GM23338 (cell line): ENCODE measurements around the gene SORL1. TPM values are rescaled to one million over a fixed set of nuclear protein-coding genes. Genes with fewer than 3 reads are reported as not detected.

ENCODE experiments used
- ATAC-seq: fragments of 200-7000 bp; cut with Tn5 transposase; 3 replicates; pipeline ENCODE4 v1.9.1; 2020
- DNase-seq: peaks from one replicate; pipeline ENCODE4 v3.0.0-alpha.2; 2015; ENCODE audit warnings: low spot score
- H2AFZ ChIP-seq: fragments of 200-600 bp; sonication (generic); 2 replicates; pipeline ENCODE4 v1.8.0; 2016; ENCODE audit warnings: antibody characterized with exemption, mild to moderate bottlenecking, moderate library complexity
- H3F3A ChIP-seq: fragments of 200-600 bp; sonication (generic); replicated peaks from 2 replicates; pipeline ENCODE4 v1.8.0; 2017; ENCODE audit warnings: antibody characterized with exemption, mixed run types, low read depth
- H3K27ac ChIP-seq: fragments of 200-600 bp; sonication (generic); 2 replicates; pipeline ENCODE4 v1.6.1; 2016; ENCODE audit warnings: low read depth
- H3K27me3 ChIP-seq: fragments of 200-600 bp; sonication (generic); 2 replicates; pipeline ENCODE4 v1.8.0; 2016; ENCODE audit warnings: mild to moderate bottlenecking, mixed run types, moderate library complexity; ENCODE audit not compliant: insufficient read depth
- H3K36me3 ChIP-seq: fragments of 200-600 bp; sonication (generic); 2 replicates; pipeline ENCODE4 v1.8.0; 2016; ENCODE audit warnings: mild to moderate bottlenecking; ENCODE audit not compliant: insufficient read depth
- H3K4me1 ChIP-seq: fragments of 200-600 bp; sonication (generic); 2 replicates; pipeline ENCODE4 v1.8.0; 2016; ENCODE audit warnings: mild to moderate bottlenecking, moderate library complexity; ENCODE audit not compliant: insufficient read depth
- H3K4me2 ChIP-seq: fragments of 200-600 bp; sonication (generic); 2 replicates; pipeline ENCODE4 v1.7.1; 2017; ENCODE audit warnings: mixed run types
- H3K4me3 ChIP-seq: fragments of 200-600 bp; sonication (generic); 2 replicates; pipeline ENCODE4 v1.6.1; 2016; ENCODE audit warnings: mixed run types
- H3K79me2 ChIP-seq: fragments of 200-600 bp; sonication (generic); replicated peaks from 2 replicates; pipeline ENCODE4 v1.8.0; 2017; ENCODE audit warnings: mild to moderate bottlenecking; ENCODE audit not compliant: insufficient read depth
- H3K9me2 ChIP-seq: fragments of 200-600 bp; sonication (generic); 2 replicates; pipeline ENCODE4 v1.8.0; 2017; ENCODE audit not compliant: insufficient read depth
- H4K20me1 ChIP-seq: fragments of 200-600 bp; sonication (generic); replicated peaks from 2 replicates; pipeline ENCODE4 v1.8.0; 2017; ENCODE audit warnings: mild to moderate bottlenecking; ENCODE audit not compliant: insufficient read depth
- H3K27ac Mint-ChIP-seq: 2 replicates; pipeline ENCODE4 v1.8.0; 2020; ENCODE audit warnings: inconsistent platforms, mild to moderate bottlenecking, moderate library complexity, mixed read lengths
- H3K27me3 Mint-ChIP-seq: 3 replicates; pipeline ENCODE4 v1.8.0; 2022; ENCODE audit warnings: low read depth, mild to moderate bottlenecking, moderate library complexity, mixed read lengths, inconsistent platforms; ENCODE audit not compliant: insufficient read depth, poor library complexity
- H3K36me3 Mint-ChIP-seq: 3 replicates; pipeline ENCODE4 v1.8.0; 2021; ENCODE audit warnings: low read depth, mild to moderate bottlenecking, inconsistent platforms, moderate library complexity, mixed read lengths
- H3K4me1 Mint-ChIP-seq: 3 replicates; pipeline ENCODE4 v1.8.0; 2020; ENCODE audit warnings: mild to moderate bottlenecking, inconsistent platforms, mixed read lengths
- H3K4me3 Mint-ChIP-seq: 3 replicates; pipeline ENCODE4 v1.8.0; 2021; ENCODE audit warnings: moderate library complexity, mild to moderate bottlenecking, inconsistent platforms, mixed read lengths
- H3K9me3 Mint-ChIP-seq: 3 replicates; pipeline ENCODE4 v1.8.0; 2020; ENCODE audit warnings: moderate library complexity, mild to moderate bottlenecking, inconsistent platforms, mixed read lengths
- CREB1 ChIP-seq: fragments of 250-450 bp; sonication (Bioruptor Pico); IDR thresholded peaks from 2 replicates; pipeline ENCODE4 v1.5.0; 2020; ENCODE audit warnings: low read depth, mild to moderate bottlenecking, moderate library complexity
- EZH2 ChIP-seq: fragments of 200-600 bp; sonication (generic); IDR thresholded peaks from one replicate; pipeline ENCODE4 v1.8.0; 2017; ENCODE audit warnings: antibody characterized with exemption, mild to moderate bottlenecking, low read depth; ENCODE audit not compliant: unreplicated experiment
- JUNB ChIP-seq: IDR thresholded peaks from one replicate; pipeline ENCODE4 v1.6.1; 2016; ENCODE audit warnings: antibody characterized with exemption; ENCODE audit not compliant: unreplicated experiment
- NANOG ChIP-seq: IDR thresholded peaks from 2 replicates; pipeline ENCODE4 v1.6.1; 2016; ENCODE audit warnings: antibody characterized with exemption, borderline replicate concordance
- POLR2AphosphoS5 ChIP-seq: IDR thresholded peaks from 2 replicates; pipeline ENCODE4 v1.6.1; 2016; ENCODE audit warnings: antibody characterized with exemption, low read depth
- REST ChIP-seq: IDR thresholded peaks from one replicate; pipeline ENCODE4 v1.6.1; 2018; ENCODE audit warnings: antibody characterized with exemption; ENCODE audit not compliant: unreplicated experiment
- STAT1 ChIP-seq: IDR thresholded peaks from one replicate; pipeline ENCODE4 v1.6.1; 2016; ENCODE audit warnings: antibody characterized with exemption; ENCODE audit not compliant: unreplicated experiment
- ZNF114 ChIP-seq: fragments of 250-450 bp; sonication (Bioruptor Pico); IDR thresholded peaks from 2 replicates; pipeline ENCODE4 v1.5.0; 2020; ENCODE audit warnings: mild to moderate bottlenecking, moderate library complexity
- ZNF331 ChIP-seq: fragments of 250-450 bp; sonication (Bioruptor Pico); IDR thresholded peaks from 2 replicates; pipeline ENCODE4 v1.5.0; 2020; ENCODE audit warnings: low read depth, mild to moderate bottlenecking, moderate library complexity
- ZNF462 ChIP-seq: fragments of 250-450 bp; sonication (Bioruptor Pico); IDR thresholded peaks from 2 replicates; pipeline ENCODE4 v1.5.0; 2020; ENCODE audit warnings: mild to moderate bottlenecking, moderate library complexity
- polyA plus RNA-seq: library from polyadenylated mRNA; unstranded; fragments of >200 nt; fragmentation: Nextera tagmentation; extraction: Ambion mirVana; gene quantifications from 2 replicates; pipeline ENCODE4 v1.2.1, GENCODE V29; 2016
- total RNA-seq: library from RNA; depleted of rRNA; stranded (reverse); fragments of >200 nt; shearing (Covaris generic); gene quantifications from 2 replicates; pipeline ENCODE4 v1.2.3, GENCODE V29; 2014
- TF ChIP-seq, protein P1 (sequence below): IDR thresholded peaks from 2 replicates; pipeline ENCODE4 v1.6.1; 2016; ENCODE audit warnings: antibody characterized with exemption

SORL1 gene
- total and polyA plus RNA-seq, 2 experiments from 2014 or later, result 23.0 to 78.8 TPM

- TF ChIP-seq REST (no peak), POLR2AphosphoS5 (no peak), EZH2 (no peak), CREB1 (CRISPR knock-in tag) (no peak)
These were observed 163.4 kb downstream of the SORL1 start (continued) for GRCh38 chr11:121615501-121615900.

- Mint-ChIP-seq H3K27me3 (peaks cover 1% of the 10 kb centered on the region), H3K9me3 (no peaks in the 10 kb centered on the region), H3K36me3 (peaks cover 87% of the 10 kb centered on the region), H3K4me3 (no peak overlapping the region), H3K27ac (no peak overlapping the region), H3K4me1 (peaks cover 17% of the 10 kb centered on the region; the same call in 2 of the 3 replicates)
- Histone ChIP-seq H3F3A (no peaks in the 10 kb centered on the region), H3K79me2 (no peaks in the 10 kb centered on the region), H3K36me3 (peaks cover 59% of the 10 kb centered on the region), H3K4me2 (no peak overlapping the region), H3K27me3 (no peaks in the 10 kb centered on the region), H3K27ac (no peak overlapping the region), H2AFZ (no peak overlapping the region), H3K9me2 (no peaks in the 10 kb centered on the region), H3K4me3 (no peak overlapping the region), H4K20me1 (no peaks in the 10 kb centered on the region), H3K4me1 (peaks cover 14% of the 10 kb centered on the region; the same call in 1 of the 2 replicates)
- DNase-seq (no peak), ATAC-seq (no peak)
- TF ChIP-seq EZH2 (no peak), ZNF462 (CRISPR knock-in tag) (no peak), STAT1 (no peak), ZNF331 (CRISPR knock-in tag) (no peak), POLR2AphosphoS5 (no peak), CREB1 (CRISPR knock-in tag) (no peak), JUNB (no peak), REST (no peak), NANOG (no peak), ZNF114 (no peak)
- TF ChIP-seq, protein P1, sequence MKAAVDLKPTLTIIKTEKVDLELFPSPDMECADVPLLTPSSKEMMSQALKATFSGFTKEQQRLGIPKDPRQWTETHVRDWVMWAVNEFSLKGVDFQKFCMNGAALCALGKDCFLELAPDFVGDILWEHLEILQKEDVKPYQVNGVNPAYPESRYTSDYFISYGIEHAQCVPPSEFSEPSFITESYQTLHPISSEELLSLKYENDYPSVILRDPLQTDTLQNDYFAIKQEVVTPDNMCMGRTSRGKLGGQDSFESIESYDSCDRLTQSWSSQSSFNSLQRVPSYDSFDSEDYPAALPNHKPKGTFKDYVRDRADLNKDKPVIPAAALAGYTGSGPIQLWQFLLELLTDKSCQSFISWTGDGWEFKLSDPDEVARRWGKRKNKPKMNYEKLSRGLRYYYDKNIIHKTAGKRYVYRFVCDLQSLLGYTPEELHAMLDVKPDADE, result no peak
These were observed 166.4 kb downstream of the SORL1 start for GRCh38 chr11:121618516-121618915.
